ENCODE measurements around the gene JADE1. TPM values are rescaled to one million over a fixed set of nuclear protein-coding genes. Genes with fewer than 3 reads are reported as not detected.
A peak's percentile ranks its signal among the peaks of the same experiment; 100 is the strongest.

JADE1 gene
- total RNA-seq, 1 donor from 2014 or later = 17.5 TPM

DNA sequence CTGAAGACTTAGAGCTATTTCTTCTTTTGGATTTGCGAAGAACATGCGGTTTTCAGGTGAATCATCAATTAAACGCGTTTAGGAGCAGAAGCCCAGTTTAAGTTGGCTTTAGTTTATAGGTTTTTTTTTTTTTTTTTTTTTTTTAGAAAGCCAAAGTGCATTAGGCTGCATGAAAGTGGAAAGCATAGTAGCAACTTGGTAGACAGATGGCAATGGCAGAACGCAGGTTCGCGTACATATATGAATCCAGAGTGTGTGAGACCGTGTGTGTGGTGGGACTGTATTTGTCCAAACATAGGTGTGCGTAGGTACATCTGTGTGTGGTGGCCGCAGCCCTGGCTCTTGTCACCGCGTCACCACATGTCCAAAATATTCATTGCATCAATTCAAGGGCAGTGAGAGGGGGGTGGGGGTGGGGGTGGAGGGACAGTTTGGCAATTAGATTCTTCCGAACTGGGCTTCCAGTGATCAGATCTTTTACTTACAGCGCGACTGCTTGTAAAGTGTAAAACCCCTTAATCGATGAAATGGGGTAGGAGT lies 901 bp downstream of the JADE1 start:
- DNase-seq (ENCODE audit: low read depth) = peak; percentile 55

- DNase-seq (ENCODE audit: low read depth) = peak; percentile 84
Measured at GRCh38 chr4:128810871-128811570, 1.5 kb downstream of the JADE1 start.

DNA sequence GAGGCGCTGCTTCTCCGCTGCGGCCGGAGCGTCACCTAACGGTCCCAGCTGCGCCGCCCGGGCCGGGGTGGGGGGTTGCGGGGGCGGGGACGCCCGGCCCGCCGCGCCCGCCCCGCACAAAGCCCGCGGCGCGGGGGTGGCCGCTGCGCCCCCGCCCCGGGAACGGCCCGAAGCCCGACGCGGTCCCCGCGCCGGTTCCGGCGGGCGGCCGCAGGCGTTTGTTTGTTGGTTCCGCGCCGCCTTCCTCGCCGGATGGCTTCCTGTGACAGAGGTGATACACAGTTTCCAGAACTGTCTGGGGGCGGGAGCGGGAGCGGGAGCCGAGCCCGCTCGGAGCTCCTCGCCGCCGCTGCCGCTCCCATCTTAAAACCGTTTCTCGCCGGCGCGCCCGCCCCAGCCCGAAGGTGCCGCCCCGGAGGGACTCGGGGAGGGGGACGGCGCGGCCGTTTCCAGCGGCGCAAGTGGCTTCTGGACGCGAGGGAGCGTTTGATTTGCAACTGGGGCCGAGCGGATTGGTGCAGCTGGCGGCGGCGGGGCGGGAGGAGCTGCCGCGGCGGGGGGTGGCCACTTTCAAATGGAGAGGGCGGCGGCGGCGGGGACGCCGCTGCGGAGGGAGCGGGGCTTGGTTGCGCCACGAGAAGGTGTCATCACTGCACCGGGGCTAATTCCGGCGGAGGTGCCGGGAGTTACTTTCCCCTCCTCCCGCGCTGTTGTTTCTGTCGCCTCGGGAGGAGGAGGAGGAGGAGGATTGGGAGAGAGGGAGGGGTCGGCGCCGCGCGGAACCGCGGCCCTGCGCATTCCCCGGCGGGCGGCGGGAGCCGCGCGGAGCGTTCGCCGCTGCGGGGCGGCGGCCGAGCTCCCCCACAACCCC lies 2.3 kb downstream of the JADE1 start:
- DNase-seq (ENCODE audit: low read depth) = peak; percentile 92

DNA sequence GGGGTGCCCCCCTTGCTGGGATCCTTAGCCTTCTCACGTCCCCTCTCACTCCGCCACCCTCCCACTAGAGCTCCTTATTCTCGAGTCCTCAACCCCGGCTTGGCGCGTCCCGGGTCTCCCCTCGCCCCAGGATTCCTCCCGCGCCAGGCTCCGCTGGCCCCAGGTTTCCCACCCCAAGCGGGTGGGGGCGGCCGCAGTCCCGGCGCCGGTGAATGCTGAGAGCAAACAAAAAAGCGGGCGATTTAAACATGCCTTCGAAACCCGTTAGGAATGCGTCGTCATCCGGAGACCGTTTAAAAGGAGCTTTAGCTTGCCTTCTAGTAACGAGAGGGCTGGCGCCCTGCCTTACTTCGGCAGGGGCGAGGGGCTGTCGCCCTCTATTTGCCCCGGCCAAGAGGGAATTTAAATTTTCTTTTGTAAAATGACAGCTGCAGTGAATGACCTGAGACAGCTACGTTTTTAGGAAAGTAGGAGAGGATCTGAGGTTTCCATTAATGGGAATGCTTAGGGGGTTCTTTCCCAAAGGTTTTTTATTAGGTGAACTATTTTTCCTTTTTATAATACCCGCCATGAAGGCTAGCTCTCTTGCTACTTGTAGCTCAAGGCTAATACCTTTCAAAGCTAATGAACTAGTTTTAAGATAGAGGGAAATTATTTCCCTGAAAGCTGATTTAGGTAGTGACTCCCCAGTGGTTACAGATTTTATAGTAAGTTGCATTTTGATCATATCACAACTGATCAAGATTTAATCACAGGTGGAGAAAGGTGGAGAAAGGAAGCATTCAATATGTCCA lies 3.1 kb downstream of the JADE1 start:
- DNase-seq (ENCODE audit: low read depth) = peak; percentile 74

DNA sequence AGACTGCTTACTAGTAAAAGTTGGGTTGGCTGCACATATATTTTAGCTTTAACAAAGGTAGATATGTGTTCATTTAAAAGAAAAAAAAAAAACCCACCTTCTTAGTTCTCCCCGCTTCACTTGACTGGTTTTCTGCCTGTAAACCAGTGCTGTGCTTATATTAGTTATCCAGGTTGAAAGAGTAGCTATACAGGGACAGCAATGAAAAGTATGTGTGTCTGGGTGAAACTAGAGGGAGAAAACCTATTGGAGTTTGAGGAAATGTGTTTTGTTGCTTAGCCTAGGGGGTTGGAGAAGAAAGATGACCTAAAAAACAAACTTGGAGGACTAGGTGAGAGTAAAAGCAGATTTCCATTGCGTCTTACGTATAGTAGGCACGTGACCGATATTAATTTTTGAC lies 4.5 kb downstream of the JADE1 start:
- no peak for DNase-seq (ENCODE audit: low read depth)

DNA sequence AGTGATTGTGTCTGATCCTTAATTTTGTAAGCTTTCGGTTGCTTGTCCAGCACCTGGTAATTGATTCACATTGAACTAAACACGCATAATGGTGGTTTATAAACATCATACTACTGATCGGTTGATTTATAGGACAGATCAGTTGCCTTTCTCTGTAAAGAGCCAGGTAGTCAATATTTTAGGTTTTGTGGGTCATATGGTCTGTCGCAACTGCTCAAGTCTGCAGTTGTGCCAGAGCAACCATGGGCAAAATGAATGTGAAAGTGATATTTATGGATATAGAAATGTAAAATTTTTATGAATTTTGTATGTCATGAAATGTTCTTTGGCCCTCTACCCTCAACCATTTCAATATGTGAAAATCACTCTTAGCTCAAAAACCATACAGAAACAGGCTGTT lies 8.9 kb downstream of the JADE1 start:
- DNase-seq (ENCODE audit: low read depth) = no peak

- DNase-seq (ENCODE audit: low read depth) = no peak
Measured at GRCh38 chr4:128819082-128819742, 9.7 kb downstream of the JADE1 start.

GRCh38 chr4:128820671-128821070 lies 11.2 kb downstream of the JADE1 start:
- DNase-seq (ENCODE audit: low read depth) = no peak

GRCh38 chr4:128821151-128821550 lies 11.7 kb downstream of the JADE1 start:
- no peak for DNase-seq (ENCODE audit: low read depth)

DNA sequence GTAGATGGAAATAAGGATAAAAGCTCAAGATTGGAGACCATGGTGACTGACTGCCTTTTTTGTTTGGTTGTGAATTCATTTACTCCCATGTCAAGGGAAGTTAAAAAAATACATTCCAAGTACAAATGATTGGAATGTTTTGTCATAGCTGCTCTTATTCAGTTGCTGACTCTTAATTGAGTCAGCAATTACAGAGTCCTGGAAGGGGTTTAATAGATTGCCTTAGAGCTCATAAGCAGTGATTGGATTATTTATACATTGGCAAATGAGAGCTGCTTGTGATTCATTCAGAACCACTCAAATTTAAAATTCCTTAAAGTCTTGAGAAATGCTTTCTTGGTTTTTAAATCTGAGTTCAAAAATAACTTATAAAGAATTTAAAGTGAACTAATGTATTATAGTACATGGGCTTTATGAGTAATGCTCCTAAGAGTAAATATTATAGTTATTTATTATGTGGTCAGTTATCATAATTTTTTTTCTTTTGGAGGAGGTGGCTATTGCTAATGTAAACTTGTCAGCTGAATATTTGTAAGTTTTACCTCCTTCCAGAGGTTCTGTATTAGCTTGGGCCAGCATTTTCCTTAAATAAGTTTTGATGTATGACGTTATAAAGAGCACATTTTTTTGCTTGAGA lies 13.6 kb downstream of the JADE1 start:
- DNase-seq (ENCODE audit: low read depth) = peak; percentile 26

- peak; percentile 50 for DNase-seq (ENCODE audit: low read depth)
Measured at GRCh38 chr4:128825226-128825625, 15.7 kb downstream of the JADE1 start.

DNA sequence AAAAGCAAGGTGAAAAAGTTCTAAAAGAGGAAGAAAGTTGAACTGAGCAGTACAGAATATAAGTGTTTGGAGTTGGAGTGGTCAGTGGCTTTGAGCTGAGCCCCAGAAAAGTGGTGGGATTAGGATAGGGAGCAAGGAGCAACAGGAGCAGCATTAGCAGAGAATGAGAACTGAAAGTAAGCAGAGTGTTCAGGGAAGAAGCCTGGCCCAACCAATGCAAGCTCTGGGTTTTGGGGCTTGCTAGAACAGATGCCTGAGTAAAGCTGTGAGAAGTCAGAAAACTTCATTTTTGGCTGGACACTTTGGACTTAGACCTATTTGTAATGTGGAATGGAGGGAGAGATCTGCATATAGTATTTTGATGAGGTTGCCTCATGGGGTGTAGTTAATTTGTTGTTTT lies 17.8 kb downstream of the JADE1 start:
- no peak for DNase-seq (ENCODE audit: low read depth)

DNA sequence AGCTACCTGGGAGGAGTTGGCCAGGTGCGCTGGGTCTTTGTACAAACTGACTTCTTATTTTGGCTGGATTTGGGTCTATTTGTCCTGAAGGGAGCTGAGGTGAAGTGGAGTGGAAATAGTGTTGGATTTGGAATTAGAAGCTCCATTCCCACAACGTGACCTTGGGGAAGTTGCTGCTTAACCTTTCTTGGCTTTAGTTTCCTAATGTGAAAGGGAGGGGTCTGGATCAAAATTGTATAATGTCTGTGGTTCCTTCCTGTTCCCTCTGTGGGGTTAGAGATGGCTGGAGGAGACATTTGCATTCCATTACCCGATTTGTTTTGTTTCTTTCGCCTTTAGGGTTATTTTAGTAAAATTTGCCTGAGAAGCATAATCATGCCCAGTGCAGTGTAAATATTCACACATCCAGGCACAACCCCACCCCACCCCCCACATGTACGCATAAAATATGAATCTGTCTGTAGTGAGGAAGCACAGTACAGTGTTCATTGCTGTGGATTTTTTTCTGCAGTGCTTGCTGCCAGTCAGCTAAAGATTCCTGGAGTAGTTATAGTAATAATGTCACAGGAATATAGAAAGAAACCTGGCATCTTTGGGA lies 21.5 kb downstream of the JADE1 start:
- DNase-seq (ENCODE audit: low read depth) = no peak

DNA sequence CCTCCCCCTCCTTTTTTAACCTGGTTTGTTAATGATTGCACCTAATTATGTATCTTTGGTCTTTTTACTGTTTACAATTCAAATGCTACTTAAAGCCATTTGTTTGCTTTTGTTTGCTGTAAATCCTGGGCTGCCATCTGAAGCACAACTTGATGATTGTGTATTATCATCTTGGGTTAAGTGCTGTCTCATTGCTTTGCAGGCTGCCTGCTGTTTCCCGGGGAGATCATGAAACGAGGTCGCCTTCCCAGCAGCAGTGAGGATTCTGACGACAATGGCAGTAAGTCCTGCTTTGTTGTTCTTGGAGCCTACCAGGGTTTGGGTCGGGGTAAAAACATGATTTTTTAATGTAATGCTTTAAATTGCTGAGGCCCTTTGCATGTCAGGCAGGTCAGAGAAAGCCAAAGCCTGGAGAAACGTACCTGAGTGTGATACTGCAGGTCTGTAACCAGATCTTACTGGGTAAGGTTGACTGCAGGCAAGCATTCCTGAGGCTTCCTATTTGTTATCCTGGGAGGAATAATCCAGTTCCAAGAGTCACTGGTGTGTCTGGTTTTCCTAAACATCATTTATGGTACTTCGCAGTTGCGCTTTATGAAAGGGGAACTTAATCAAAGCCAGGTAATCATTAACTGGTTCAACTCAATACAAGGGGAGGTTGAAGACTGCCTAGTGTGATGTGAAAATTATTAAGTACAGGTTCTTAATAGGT lies 22.2 kb downstream of the JADE1 start:
- DNase-seq (ENCODE audit: low read depth) = no peak

- DNase-seq (ENCODE audit: low read depth) = no peak
Measured at GRCh38 chr4:128832243-128832625, 22.7 kb downstream of the JADE1 start.

DNA sequence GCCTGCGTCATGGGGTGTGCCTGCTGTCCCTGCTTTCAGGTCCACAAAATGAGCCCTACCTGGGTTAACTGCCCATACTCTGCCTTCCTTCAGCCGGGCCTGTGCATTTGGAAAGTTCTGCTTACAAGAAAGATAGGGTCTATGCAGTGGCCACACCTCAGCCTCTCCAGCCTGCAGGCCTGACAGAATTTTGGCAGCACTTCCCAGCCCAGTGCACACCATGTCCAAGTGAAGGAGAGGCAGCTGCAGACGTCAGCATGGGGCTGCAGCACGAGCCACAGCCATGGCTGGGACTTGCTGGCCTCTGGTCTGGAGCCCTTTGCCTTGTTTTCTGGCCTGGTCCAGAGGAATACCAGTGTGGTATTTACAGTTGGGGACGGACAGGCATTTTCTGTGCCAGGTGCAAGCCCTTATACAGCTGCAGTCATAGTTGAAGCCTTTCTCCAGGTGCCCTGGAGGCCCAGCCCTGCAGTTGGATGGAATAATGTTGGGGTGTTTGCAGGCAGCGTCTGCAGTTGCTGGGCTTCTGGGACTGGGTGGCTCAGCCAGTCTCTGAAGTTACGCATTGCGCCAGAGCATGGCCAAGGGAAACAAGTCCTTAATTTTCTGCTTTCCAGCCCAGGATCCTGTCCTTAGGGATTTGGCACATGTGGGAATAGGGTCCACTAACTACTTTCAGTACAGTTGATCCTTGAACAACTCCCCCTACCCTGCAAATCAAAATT lies 26.2 kb downstream of the JADE1 start:
- peak; percentile 80 for DNase-seq (ENCODE audit: low read depth)

DNA sequence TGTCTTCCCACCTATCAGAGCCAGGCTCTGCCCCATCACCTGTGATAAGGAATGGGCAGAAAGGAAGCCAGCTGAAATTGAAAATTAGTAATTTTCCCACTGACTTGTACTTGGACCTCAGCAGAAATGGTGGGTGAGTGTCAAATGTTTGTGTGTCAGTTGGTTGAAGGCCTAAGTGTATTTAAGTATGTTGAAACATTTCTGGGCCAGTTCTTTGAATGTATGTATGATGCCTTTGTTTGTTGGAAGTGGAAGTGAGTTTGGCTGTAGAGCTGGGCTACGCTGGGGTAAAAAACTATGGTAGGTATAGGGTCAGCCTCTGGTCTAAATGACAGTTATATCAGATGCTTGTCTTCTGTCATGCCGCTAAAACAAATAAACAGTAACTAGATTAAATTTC lies 27.7 kb downstream of the JADE1 start:
- no peak for DNase-seq (ENCODE audit: low read depth)

DNA sequence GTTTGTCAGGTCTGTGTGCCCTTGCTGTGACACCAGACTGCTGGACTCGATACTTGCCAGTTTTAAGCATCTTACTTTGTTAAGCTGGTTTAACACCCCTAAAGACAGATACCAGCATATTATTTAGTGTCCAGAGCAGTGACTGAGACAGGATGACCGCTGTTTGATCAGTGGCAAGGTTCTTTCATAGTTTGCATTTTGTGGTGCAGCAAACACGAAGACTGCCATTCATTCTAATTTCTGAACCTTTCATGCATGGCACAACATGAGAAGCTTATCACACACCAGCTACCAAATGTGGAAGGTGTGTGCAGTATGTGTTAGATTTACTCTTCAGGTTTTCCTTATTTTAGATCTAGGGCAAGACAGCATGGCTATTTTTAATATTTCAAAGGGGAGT lies 28.2 kb downstream of the JADE1 start:
- DNase-seq (ENCODE audit: low read depth) = no peak
